Fibroblast of villous mesenchyme (primary cell): ENCODE results near the gene CHD1. TPM values are rescaled to one million over a fixed set of nuclear protein-coding genes. Genes with fewer than 3 reads are reported as not detected.

Source experiments
- DNase-seq: peaks from one replicate; pipeline ENCODE4 v3.0.0-alpha.2; 2010; ENCODE audit warnings: low read depth
- H3K4me3 ChIP-seq: 2 replicates; pipeline ENCODE4 v1.5.1; 2011; ENCODE audit warnings: low read depth, mild to moderate bottlenecking, low read length
- small RNA-seq: library from RNA; depleted of rRNA; stranded (forward); fragments of <200 nt; gene quantifications from one replicate; pipeline ENCODE3, GENCODE V24; 2012
- total RNA-seq: library from RNA; depleted of rRNA; stranded (reverse); fragments of >200 nt; gene quantifications from 2 replicates; pipeline ENCODE4 v1.2.3, GENCODE V29; 2012
- TF ChIP-seq, protein P1 (sequence below): IDR thresholded peaks from 2 replicates; pipeline ENCODE4 v1.5.1; 2012; ENCODE audit warnings: low read depth, mild to moderate bottlenecking, low read length; ENCODE audit not compliant: insufficient read depth

Gene CHD1
- total RNA-seq, 1 donor: 50.1 TPM

DNA sequence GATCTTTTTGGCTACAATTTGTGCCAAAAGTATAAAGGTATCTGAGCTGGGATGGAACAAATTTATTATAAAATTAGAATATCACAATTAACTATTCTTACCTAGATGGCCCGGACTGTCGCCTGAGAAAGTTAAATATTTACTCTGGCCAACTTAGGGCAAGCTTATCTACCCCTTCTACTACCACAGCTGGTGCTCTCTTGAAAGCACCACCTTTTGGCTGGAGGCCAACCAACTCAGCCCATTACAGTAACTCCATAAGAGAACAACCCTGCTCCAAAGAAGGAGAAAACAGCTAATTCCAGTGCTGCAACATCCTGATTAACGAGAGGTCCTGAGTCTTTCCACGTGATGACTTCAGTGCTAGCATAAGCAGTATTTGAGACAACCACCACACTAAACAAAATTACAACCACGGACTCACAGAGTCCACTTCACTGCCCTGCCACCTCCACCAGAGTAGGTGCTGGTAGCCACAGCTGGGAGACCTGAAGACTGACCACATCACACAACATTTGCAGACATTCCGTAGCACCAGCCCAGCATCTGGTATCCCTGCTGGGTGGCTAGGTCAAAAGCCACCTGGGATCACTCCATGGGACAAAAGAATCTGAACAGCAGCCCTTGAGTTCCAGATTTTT is 112.1 kb downstream of the CHD1 start:
- DNase-seq: peak; percentile 37
- H3K4me3 ChIP-seq: no peak overlapping the region
- TF ChIP-seq, protein P1, sequence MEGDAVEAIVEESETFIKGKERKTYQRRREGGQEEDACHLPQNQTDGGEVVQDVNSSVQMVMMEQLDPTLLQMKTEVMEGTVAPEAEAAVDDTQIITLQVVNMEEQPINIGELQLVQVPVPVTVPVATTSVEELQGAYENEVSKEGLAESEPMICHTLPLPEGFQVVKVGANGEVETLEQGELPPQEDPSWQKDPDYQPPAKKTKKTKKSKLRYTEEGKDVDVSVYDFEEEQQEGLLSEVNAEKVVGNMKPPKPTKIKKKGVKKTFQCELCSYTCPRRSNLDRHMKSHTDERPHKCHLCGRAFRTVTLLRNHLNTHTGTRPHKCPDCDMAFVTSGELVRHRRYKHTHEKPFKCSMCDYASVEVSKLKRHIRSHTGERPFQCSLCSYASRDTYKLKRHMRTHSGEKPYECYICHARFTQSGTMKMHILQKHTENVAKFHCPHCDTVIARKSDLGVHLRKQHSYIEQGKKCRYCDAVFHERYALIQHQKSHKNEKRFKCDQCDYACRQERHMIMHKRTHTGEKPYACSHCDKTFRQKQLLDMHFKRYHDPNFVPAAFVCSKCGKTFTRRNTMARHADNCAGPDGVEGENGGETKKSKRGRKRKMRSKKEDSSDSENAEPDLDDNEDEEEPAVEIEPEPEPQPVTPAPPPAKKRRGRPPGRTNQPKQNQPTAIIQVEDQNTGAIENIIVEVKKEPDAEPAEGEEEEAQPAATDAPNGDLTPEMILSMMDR: no peak

DNA sequence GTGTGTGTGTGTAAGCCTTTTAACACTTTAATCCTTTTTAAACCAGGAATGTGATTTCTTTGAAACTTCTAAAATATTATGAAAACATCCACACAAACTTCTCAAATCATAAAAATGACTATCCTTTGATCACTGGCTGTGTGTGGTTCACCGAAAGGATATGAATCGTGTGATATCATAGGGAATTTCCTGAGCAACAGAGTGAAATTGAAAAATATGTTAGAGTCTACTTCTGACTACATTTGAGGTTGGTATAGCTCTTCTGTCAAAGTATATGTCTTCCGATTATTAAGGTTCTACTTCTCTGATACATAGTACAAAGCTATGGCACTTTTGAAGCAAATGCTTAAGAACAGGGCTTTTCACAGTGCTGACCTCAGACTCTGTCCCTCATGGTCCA is 115.1 kb downstream of the CHD1 start:
- DNase-seq: no peak
- TF ChIP-seq, protein P1: no peak
- H3K4me3 ChIP-seq: no peak overlapping the region

DNA sequence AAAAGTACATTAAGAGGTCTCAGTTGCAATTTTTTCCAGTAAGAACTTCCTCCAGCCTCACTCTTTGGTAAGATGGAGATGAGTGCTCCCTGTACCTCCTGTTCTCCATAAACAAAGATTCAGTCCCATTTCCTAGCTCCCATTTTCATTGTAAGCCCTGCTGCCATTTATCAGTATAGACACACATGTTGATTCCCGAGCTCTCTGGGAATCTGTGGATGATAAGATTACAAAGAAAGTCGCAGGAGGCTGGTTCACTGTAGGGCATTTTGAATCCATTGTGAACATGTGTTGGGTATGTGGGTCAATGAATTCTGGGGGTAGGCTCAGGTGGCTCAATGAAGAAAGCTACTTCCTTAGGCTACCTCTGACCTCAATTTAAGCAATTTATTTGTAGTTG is 118.6 kb downstream of the CHD1 start:
- TF ChIP-seq, protein P1: no peak

DNA sequence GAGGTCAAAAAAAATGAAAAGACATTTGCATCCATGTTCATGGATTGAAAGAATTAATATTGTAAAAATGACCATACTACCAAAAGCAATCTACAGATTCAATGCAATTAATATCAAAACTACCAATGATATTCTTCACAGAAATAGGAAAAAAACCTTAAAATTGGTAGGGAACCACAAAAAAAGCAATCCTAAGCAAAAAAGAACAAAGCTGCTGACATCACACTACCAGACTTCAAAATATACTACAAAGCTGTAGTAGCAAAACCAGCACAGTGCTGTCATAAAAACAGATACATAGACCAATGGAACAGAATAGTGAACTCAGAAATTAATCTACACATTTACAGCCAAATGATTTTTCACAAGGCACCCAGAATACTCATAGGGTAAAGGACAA is 121.0 kb downstream of the CHD1 start:
- no peak overlapping the region for H3K4me3 ChIP-seq
- no peak for DNase-seq
- TF ChIP-seq, protein P1: no peak

More for the DNA sequence above, 118.6 kb downstream of the CHD1 start:
- no peak for DNase-seq
- H3K4me3 ChIP-seq: no peak overlapping the region

DNA sequence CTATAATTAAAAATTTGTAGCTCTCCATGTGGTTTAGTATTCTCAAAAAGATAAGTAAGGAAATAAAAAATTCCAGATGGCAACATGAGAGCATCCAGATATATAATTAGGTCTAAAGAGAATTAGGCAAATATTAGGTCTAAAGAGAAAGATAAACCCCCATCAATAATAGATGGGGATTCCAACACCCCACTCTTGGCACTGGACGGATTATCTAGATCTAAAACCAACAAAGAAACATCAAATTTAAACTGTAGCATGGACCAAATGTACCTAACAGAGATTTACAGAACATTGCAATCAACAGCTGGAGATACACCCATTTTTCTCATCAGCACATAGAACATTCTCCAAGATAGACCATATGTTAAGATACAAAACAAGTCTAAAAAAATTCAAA is 123.7 kb downstream of the CHD1 start:
- no peak overlapping the region for H3K4me3 ChIP-seq
- TF ChIP-seq, protein P1: no peak
- DNase-seq: no peak

DNA sequence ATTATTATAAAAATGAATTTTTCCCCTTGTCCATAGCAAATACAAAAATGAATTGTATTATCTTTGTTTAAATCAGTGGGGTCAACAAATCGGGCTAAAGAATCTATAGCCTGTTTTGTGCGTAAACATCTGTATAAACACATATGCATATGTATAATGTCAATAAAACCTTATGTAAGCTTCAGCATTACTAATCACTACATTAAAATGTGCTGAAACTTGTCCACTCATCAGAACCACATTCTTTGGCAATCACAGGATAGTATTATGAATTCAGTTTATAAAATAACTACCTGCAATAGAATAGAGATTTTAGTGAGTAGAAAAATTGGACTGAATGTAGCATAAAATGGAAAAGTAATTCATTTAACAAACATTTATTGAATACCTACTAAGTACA is 124.7 kb downstream of the CHD1 start:
- H3K4me3 ChIP-seq: no peak overlapping the region
- no peak for DNase-seq
- TF ChIP-seq, protein P1: no peak

Small RNA genes within 50 kb of the gene (small RNA-seq; reads per million reads assigned to genes)
- not detected for gene RF00019
- gene RNU6-402P: not detected

Other genes starting within 250 kb of the CHD1 start
- 94.1 and 101 TPM in 2 replicates for gene RGMB, start 155.3 kb downstream of the CHD1 start, total RNA-seq